ENCODE data around the gene SATB2. TPM values are rescaled to one million over a fixed set of nuclear protein-coding genes. Genes with fewer than 3 reads are reported as not detected.

SATB2 gene
- total and polyA plus RNA-seq, 12 donors: 3.4 to 18.3 (median 10.1) TPM

- Histone ChIP-seq H3K9me3 (replicated peaks in 1 of 3) (no peaks in the 10 kb centered on the region), H3K36me3 (replicated peaks in 1 of 2) (no peaks in the 10 kb centered on the region), H3K4me3 (no peak overlapping the region), H3K4me1 (replicated peaks in 1 of 2) (no peaks in the 10 kb centered on the region), H3K27me3 (no peaks in the 10 kb centered on the region), H3K27ac (no peak overlapping the region)
- TF ChIP-seq CTCF (IDR thresholded peaks at IDR 0.05): no peak
- TF ChIP-seq POLR2A (IDR thresholded peaks at IDR 0.05): no peak
- intact Hi-C loops (cut with DNase I): no loop called here
- WGBS, 4 donors: 79 to 83% (median 83%) methylated on average over 3 of the region's 3 CpGs
- DNase-seq: no peak
Measured at GRCh38 chr2:199364153-199364552, 93.6 kb downstream of the SATB2 start.

GRCh38 chr2:199356412-199356811 is 101.3 kb downstream of the SATB2 start:
- Histone ChIP-seq H3K27ac (no peak overlapping the region), H3K4me1 (replicated peaks in 1 of 2) (no peaks in the 10 kb centered on the region), H3K4me3 (no peak overlapping the region), H3K36me3 (replicated peaks in 1 of 2) (no peaks in the 10 kb centered on the region), H3K9me3 (replicated peaks in 1 of 3) (no peaks in the 10 kb centered on the region), H3K27me3 (no peaks in the 10 kb centered on the region)
- 81 to 83% (median 82%) methylated on average over 5 of the region's 5 CpGs for WGBS, 4 donors
- DNase-seq: no peak
- intact Hi-C loops (cut with DNase I): no loop called here
- no peak for TF ChIP-seq POLR2A (IDR thresholded peaks at IDR 0.05)
- no peak for TF ChIP-seq CTCF (IDR thresholded peaks at IDR 0.05)

- Histone ChIP-seq H3K9me3 (replicated peaks in 1 of 3) (no peaks in the 10 kb centered on the region), H3K36me3 (replicated peaks in 1 of 2) (no peaks in the 10 kb centered on the region), H3K4me3 (no peak overlapping the region), H3K27me3 (no peaks in the 10 kb centered on the region), H3K27ac (no peak overlapping the region), H3K4me1 (replicated peaks in 1 of 2) (no peaks in the 10 kb centered on the region)
- WGBS, 4 donors: 89 to 92% (median 90%) methylated on average over 7 of the region's 7 CpGs
- no peak for DNase-seq
- intact Hi-C loops (cut with DNase I): no loop called here
- TF ChIP-seq POLR2A (IDR thresholded peaks at IDR 0.05) (no peak), CTCF (IDR thresholded peaks at IDR 0.05) (no peak)
Measured at GRCh38 chr2:199348871-199349270, 108.9 kb downstream of the SATB2 start.

- Histone ChIP-seq H3K9me3 (replicated peaks in 1 of 3) (no peaks in the 10 kb centered on the region), H3K27me3 (no peaks in the 10 kb centered on the region), H3K4me3 (no peak overlapping the region), H3K4me1 (replicated peaks in 1 of 2) (no peaks in the 10 kb centered on the region), H3K27ac (no peak overlapping the region), H3K36me3 (replicated peaks in 1 of 2) (no peaks in the 10 kb centered on the region)
- WGBS, 4 donors: 87 to 96% (median 89%) methylated on average over 2 of the region's 2 CpGs
- intact Hi-C loops (cut with DNase I): no loop called here
- DNase-seq: no peak
- TF ChIP-seq POLR2A (IDR thresholded peaks at IDR 0.05) (no peak), CTCF (IDR thresholded peaks at IDR 0.05) (no peak)
Measured at GRCh38 chr2:199344012-199344411, 113.7 kb downstream of the SATB2 start.
